Measurements from ENCODE around the gene C2CD5.
A peak's percentile ranks its signal among the peaks of the same experiment; 100 is the strongest.

The C2CD5 gene

GRCh38 chr12:22545255-22545654 lies 913 bp upstream of the C2CD5 start:
- no peak overlapping the region for H3K4me3 ChIP-seq (ENCODE audit: low read length)
- TF ChIP-seq CTCF (IDR thresholded peaks at IDR 0.05; ENCODE audit: insufficient read depth, low read depth, low read length, missing control alignments) = no peak
- no peak for DNase-seq (ENCODE audit: low read depth)

- peak; percentile 55 for DNase-seq (ENCODE audit: low read depth)
- H3K4me3 ChIP-seq (ENCODE audit: low read length) = peak overlapping the region; percentile 87
- no peak for TF ChIP-seq CTCF (IDR thresholded peaks at IDR 0.05; ENCODE audit: insufficient read depth, low read depth, low read length, missing control alignments)
Observed at GRCh38 chr12:22543246-22544037, 900 bp downstream of the C2CD5 start.

GRCh38 chr12:22541496-22542155 lies 2.7 kb downstream of the C2CD5 start:
- DNase-seq (ENCODE audit: low read depth) = peak; percentile 46
- no peak for TF ChIP-seq CTCF (IDR thresholded peaks at IDR 0.05; ENCODE audit: insufficient read depth, low read depth, low read length, missing control alignments)
- no peak overlapping the region for H3K4me3 ChIP-seq (ENCODE audit: low read length)

GRCh38 chr12:22539055-22539454 lies 5.3 kb downstream of the C2CD5 start:
- H3K4me3 ChIP-seq (ENCODE audit: low read length) = no peak overlapping the region
- no peak for DNase-seq (ENCODE audit: low read depth)
- TF ChIP-seq CTCF (IDR thresholded peaks at IDR 0.05; ENCODE audit: insufficient read depth, low read depth, low read length, missing control alignments) = no peak

GRCh38 chr12:22538311-22538710 lies 6.0 kb downstream of the C2CD5 start:
- H3K4me3 ChIP-seq (ENCODE audit: low read length) = no peak overlapping the region
- no peak for TF ChIP-seq CTCF (IDR thresholded peaks at IDR 0.05; ENCODE audit: insufficient read depth, low read depth, low read length, missing control alignments)
- DNase-seq (ENCODE audit: low read depth) = no peak

GRCh38 chr12:22536971-22537544 lies 7.3 kb downstream of the C2CD5 start:
- no peak overlapping the region for H3K4me3 ChIP-seq (ENCODE audit: low read length)
- no peak for TF ChIP-seq CTCF (IDR thresholded peaks at IDR 0.05; ENCODE audit: insufficient read depth, low read depth, low read length, missing control alignments)
- DNase-seq (ENCODE audit: low read depth) = no peak

Data from epithelial cell of esophagus (primary cell).